Astrocyte (in vitro differentiated cells and primary cell): Measurements from ENCODE around the gene FBXO3. TPM values are rescaled to one million over a fixed set of nuclear protein-coding genes. Genes with fewer than 3 reads are reported as not detected.

Experiments
- DNase-seq: peaks from one replicate; pipeline ENCODE4 v3.0.0-alpha.2; 2010; ENCODE audit warnings: low read depth
- FAIRE-seq: peaks from 2 replicates; lab custom pipeline; 2011; peaks lifted over from hg19 to GRCh38; lab: Jason Lieb, UNC
- H2AFZ ChIP-seq: 2 replicates; pipeline ENCODE4 v1.6.0; 2012; ENCODE audit warnings: low read depth, low read length, inconsistent platforms
- H3K27ac ChIP-seq: 2 replicates; pipeline ENCODE4 v1.5.1; 2011; ENCODE audit warnings: low read depth, low read length, inconsistent platforms
- H3K27me3 ChIP-seq: 2 replicates; pipeline ENCODE4 v1.6.0; 2011; ENCODE audit warnings: low read length, inconsistent platforms; ENCODE audit not compliant: insufficient read depth
- H3K36me3 ChIP-seq: 2 replicates; pipeline ENCODE4 v1.5.1; 2011; ENCODE audit warnings: low read length, inconsistent platforms; ENCODE audit not compliant: insufficient read depth
- H3K4me1 ChIP-seq: 2 replicates; pipeline ENCODE4 v1.5.1; 2011; ENCODE audit warnings: low read length, inconsistent platforms; ENCODE audit not compliant: insufficient read depth
- H3K4me2 ChIP-seq: 2 replicates; pipeline ENCODE4 v1.6.0; 2012; ENCODE audit warnings: low read length, inconsistent platforms
- H3K4me3 ChIP-seq: 2 replicates; pipeline ENCODE4 v1.5.1; 2011; ENCODE audit warnings: low read depth, mild to moderate bottlenecking, low read length, inconsistent platforms; ENCODE audit not compliant: insufficient read depth
- H3K79me2 ChIP-seq: 2 replicates; pipeline ENCODE4 v1.6.0; 2012; ENCODE audit warnings: mild to moderate bottlenecking, low read length, inconsistent platforms; ENCODE audit not compliant: insufficient read depth
- H3K9ac ChIP-seq: 2 replicates; pipeline ENCODE4 v1.6.0; 2012; ENCODE audit warnings: mild to moderate bottlenecking, low read length, inconsistent platforms
- H3K9me3 ChIP-seq: 2 replicates; pipeline ENCODE4 v1.5.1; 2012; ENCODE audit warnings: low read depth, mild to moderate bottlenecking, low read length, inconsistent platforms; ENCODE audit not compliant: insufficient read depth
- H4K20me1 ChIP-seq: 2 replicates; pipeline ENCODE4 v1.6.0; 2012; ENCODE audit warnings: low read length, inconsistent platforms; ENCODE audit not compliant: insufficient read depth
- H3K27ac Mint-ChIP-seq: one replicate; pipeline ENCODE4 v1.8.0; 2021; ENCODE audit warnings: mild to moderate bottlenecking, mixed read lengths; ENCODE audit not compliant: unreplicated experiment
- H3K27me3 Mint-ChIP-seq: one replicate; pipeline ENCODE4 v1.8.0; 2021; ENCODE audit warnings: low read depth, mixed read lengths; ENCODE audit not compliant: unreplicated experiment
- H3K36me3 Mint-ChIP-seq: one replicate; pipeline ENCODE4 v1.8.0; 2021; ENCODE audit warnings: low read depth, mixed read lengths; ENCODE audit not compliant: unreplicated experiment
- H3K4me1 Mint-ChIP-seq: one replicate; pipeline ENCODE4 v1.8.0; 2021; ENCODE audit warnings: low read depth, mixed read lengths; ENCODE audit not compliant: unreplicated experiment
- H3K4me3 Mint-ChIP-seq: one replicate; pipeline ENCODE4 v1.8.0; 2021; ENCODE audit warnings: mild to moderate bottlenecking, moderate library complexity, mixed read lengths; ENCODE audit not compliant: unreplicated experiment
- H3K9me3 Mint-ChIP-seq: one replicate; pipeline ENCODE4 v1.8.0; 2021; ENCODE audit warnings: mild to moderate bottlenecking, mixed read lengths; ENCODE audit not compliant: unreplicated experiment
- CTCF ChIP-seq: IDR thresholded peaks from 2 replicates; pipeline ENCODE4 v1.5.1; 2011; ENCODE audit warnings: low read depth, mild to moderate bottlenecking, inconsistent platforms, low read length, moderate library complexity; ENCODE audit not compliant: insufficient read depth
- EZH2 ChIP-seq: IDR thresholded peaks from 2 replicates; pipeline ENCODE4 v1.6.1; 2012; ENCODE audit warnings: mild to moderate bottlenecking, low read length, inconsistent platforms; ENCODE audit not compliant: insufficient read depth
- total RNA-seq: library from RNA; stranded (reverse); gene quantifications from 2 replicates; pipeline ENCODE4 v1.2.1, GENCODE V29; 2021

FBXO3 gene
- total RNA-seq, 1 donor from 2014 or later, result 23.5 TPM

- no peak for DNase-seq
- H3K27me3 ChIP-seq, result no peaks in the 10 kb centered on the region
- Mint-ChIP-seq H3K27me3 (no peaks in the 10 kb centered on the region), H3K4me3 (no peak overlapping the region), H3K4me1 (peaks cover 2% of the 10 kb centered on the region), H3K36me3 (no peaks in the 10 kb centered on the region), H3K27ac (no peak overlapping the region), H3K9me3 (no peaks in the 10 kb centered on the region)
- no peaks in the 10 kb centered on the region for H3K79me2 ChIP-seq
- no peak for FAIRE-seq
- H2AFZ ChIP-seq, result no peak overlapping the region
- TF ChIP-seq CTCF (no peak), EZH2 (no peak)
- H3K9me3 ChIP-seq, result no peaks in the 10 kb centered on the region
- H3K4me2 ChIP-seq, result no peak overlapping the region
- no peak overlapping the region for H3K27ac ChIP-seq
- no peaks in the 10 kb centered on the region for H3K36me3 ChIP-seq
- no peak overlapping the region for H3K9ac ChIP-seq
- no peaks in the 10 kb centered on the region for H4K20me1 ChIP-seq
- H3K4me3 ChIP-seq, result no peak overlapping the region
- H3K4me1 ChIP-seq, result peaks cover 9% of the 10 kb centered on the region
Measured at GRCh38 chr11:33741806-33742205, 32.5 kb downstream of the FBXO3 start.

GRCh38 chr11:33737362-33737821 lies 36.9 kb downstream of the FBXO3 start:
- Histone ChIP-seq H3K9me3 (no peaks in the 10 kb centered on the region), H3K36me3 (peaks cover 10% of the 10 kb centered on the region), H3K4me2 (peak overlapping the region; percentile 92), H3K27ac (peak overlapping the region; percentile 94), H3K79me2 (peaks cover 38% of the 10 kb centered on the region), H4K20me1 (peaks cover 30% of the 10 kb centered on the region), H3K9ac (peak overlapping the region; percentile 92), H3K4me3 (peak overlapping the region; percentile 84), H3K4me1 (peaks cover 29% of the 10 kb centered on the region), H3K27me3 (no peaks in the 10 kb centered on the region), H2AFZ (peak overlapping the region; percentile 68)
- H3K4me3 Mint-ChIP-seq, result peak overlapping the region; percentile 94
- no peaks in the 10 kb centered on the region for H3K9me3 Mint-ChIP-seq
- FAIRE-seq, result no peak
- TF ChIP-seq CTCF (no peak), EZH2 (no peak)
- no peaks in the 10 kb centered on the region for H3K27me3 Mint-ChIP-seq
- H3K36me3 Mint-ChIP-seq, result peaks cover 4% of the 10 kb centered on the region
- peak overlapping the region; percentile 0 for H3K27ac Mint-ChIP-seq
- no peak for DNase-seq
- H3K4me1 Mint-ChIP-seq, result peaks cover 16% of the 10 kb centered on the region

GRCh38 chr11:33736148-33736812 lies 38.0 kb downstream of the FBXO3 start, which contains the start of gene CD59:
TSS of gene CD59 (minus strand) at chr11:33736423. CDS start at chr11:33722445, 13,978 bp downstream.
- peak within 1 kb of the TSS; percentile 94 for H3K4me3 Mint-ChIP-seq
- peak within 1 kb of the TSS; percentile 68 for H2AFZ ChIP-seq
- H3K9me3 ChIP-seq, result no peaks in the 10 kb centered on the region
- H3K36me3 ChIP-seq, result peaks cover 16% of the 10 kb centered on the region
- peaks cover 49% of the 10 kb centered on the region for H3K79me2 ChIP-seq
- TF ChIP-seq EZH2 (no peak), CTCF (no peak)
- H3K9me3 Mint-ChIP-seq, result no peaks in the 10 kb centered on the region
- peak within 1 kb of the TSS; percentile 92 for H3K9ac ChIP-seq
- H3K4me1 Mint-ChIP-seq, result peaks cover 21% of the 10 kb centered on the region
- peaks cover 41% of the 10 kb centered on the region for H4K20me1 ChIP-seq
- peak within 1 kb of the TSS; percentile 84 for H3K4me3 ChIP-seq
- no peaks in the 10 kb centered on the region for H3K27me3 ChIP-seq
- H3K27ac Mint-ChIP-seq, result peak within 1 kb of the TSS; percentile 73
- peaks cover 6% of the 10 kb centered on the region for H3K36me3 Mint-ChIP-seq
- DNase-seq, result peak; percentile 80
- peak within 1 kb of the TSS; percentile 94 for H3K27ac ChIP-seq
- H3K27me3 Mint-ChIP-seq, result no peaks in the 10 kb centered on the region
- no peak for FAIRE-seq
- H3K4me2 ChIP-seq, result peak within 1 kb of the TSS; percentile 92
- H3K4me1 ChIP-seq, result peaks cover 29% of the 10 kb centered on the region
